OCI-LY7 (cell line): ENCODE measurements around the gene SLC25A42. TPM values are rescaled to one million over a fixed set of nuclear protein-coding genes. Genes with fewer than 3 reads are reported as not detected.

ENCODE experiments used
- BruUV-seq: library from RNA; stranded (reverse); fragments of 400-500 nt; replicated peaks from 2 replicates; lab custom pipeline; 2021; lab: Mats Ljungman, UMichigan
- CTCF ChIA-PET: fragments of 300-600 bp; sonication (Branson Sonifier 250); formaldehyde crosslinking; loops from one replicate; lab custom pipeline; 2022; ENCODE audit warnings: antibody characterized with exemption; ENCODE audit not compliant: unreplicated experiment; lab: Charles Lee
- POLR2A ChIA-PET: fragments of 300-600 bp; sonication (Branson Sonifier 250); formaldehyde crosslinking; loops from one replicate; lab custom pipeline; 2022; ENCODE audit warnings: antibody characterized with exemption; lab: Charles Lee
- DNase-seq: peaks from one replicate; pipeline ENCODE4 v3.0.0-alpha.2; 2015; ENCODE audit warnings: low spot score
- H2AFZ ChIP-seq: fragments of 200-600 bp; sonication (generic), shearing (Covaris generic); 2 replicates; pipeline ENCODE4 v1.6.1; 2014; ENCODE audit warnings: mild to moderate bottlenecking, antibody characterized with exemption, low read length, moderate library complexity
- H3K27ac ChIP-seq: fragments of 200-600 bp; sonication (generic); 2 replicates; pipeline ENCODE4 v1.5.1; 2014; ENCODE audit warnings: mixed run types, low read depth, mild to moderate bottlenecking, moderate library complexity, low read length, inconsistent platforms; ENCODE audit not compliant: poor library complexity, severe bottlenecking
- H3K36me3 ChIP-seq: fragments of 200-600 bp; sonication (generic); 2 replicates; pipeline ENCODE4 v1.6.1; 2014; ENCODE audit warnings: mild to moderate bottlenecking, antibody characterized with exemption, low read length, moderate library complexity, mixed read lengths; ENCODE audit not compliant: insufficient read depth
- H3K4me1 ChIP-seq: fragments of 200-600 bp; sonication (generic); 2 replicates; pipeline ENCODE4 v1.5.1; 2014; ENCODE audit warnings: mild to moderate bottlenecking, low read length; ENCODE audit not compliant: insufficient read depth, poor library complexity, severe bottlenecking
- H3K4me2 ChIP-seq: fragments of 200-600 bp; sonication (generic); 2 replicates; pipeline ENCODE4 v1.6.1; 2014; ENCODE audit warnings: mild to moderate bottlenecking, low read length
- H3K4me3 ChIP-seq: fragments of 200-600 bp; sonication (generic); 2 replicates; pipeline ENCODE4 v1.5.1; 2014; ENCODE audit warnings: mild to moderate bottlenecking, low read depth, low read length; ENCODE audit not compliant: poor library complexity, severe bottlenecking
- H3K79me2 ChIP-seq: fragments of 200-600 bp; sonication (generic); 2 replicates; pipeline ENCODE4 v1.6.1; 2016; ENCODE audit warnings: low read depth, mild to moderate bottlenecking, low read length, moderate library complexity, mixed read lengths; ENCODE audit not compliant: insufficient read depth
- H3K9me2 ChIP-seq: fragments of 200-600 bp; sonication (generic); 2 replicates; pipeline ENCODE4 v1.6.1; 2016; ENCODE audit warnings: mild to moderate bottlenecking, low read length, mixed read lengths; ENCODE audit not compliant: insufficient read depth
- H3K9me3 ChIP-seq: fragments of 200-600 bp; sonication (generic); 2 replicates; pipeline ENCODE4 v1.6.1; 2014; ENCODE audit warnings: mild to moderate bottlenecking, mixed run types, low read length, mixed read lengths
- H4K20me1 ChIP-seq: fragments of 200-600 bp; sonication (generic); 2 replicates; pipeline ENCODE4 v1.6.1; 2014; ENCODE audit warnings: mild to moderate bottlenecking, antibody characterized with exemption, low read length, moderate library complexity, mixed read lengths; ENCODE audit not compliant: insufficient read depth
- CTCF ChIP-seq: fragments of 200-600 bp; sonication (generic); conservative IDR thresholded peaks from 2 replicates; pipeline ENCODE4 v1.5.1; 2014; ENCODE audit warnings: mild to moderate bottlenecking, antibody characterized with exemption, low read length, moderate library complexity, mixed read lengths
- EZH2phosphoT487 ChIP-seq: fragments of 200-600 bp; sonication (generic); IDR thresholded peaks from 2 replicates; pipeline ENCODE4 v1.6.1; 2018; ENCODE audit warnings: low read depth, borderline replicate concordance, mild to moderate bottlenecking, mixed run types, antibody characterized with exemption, low read length, moderate library complexity, mixed read lengths
- intact Hi-C: fragments of 100-400 bp; cut with micrococcal nuclease; formaldehyde crosslinking; loops from one replicate; pipeline ENCODE4 v1.10.0; 2022; ENCODE audit not compliant: unreplicated experiment
- total RNA-seq, 2 experiments: library from RNA; depleted of rRNA in 1 of 2; stranded (reverse); fragments of >200 nt in 1 of 2; shearing (Covaris generic) in 1 of 2; gene quantifications; 2 replicates each; pipeline ENCODE4 v1.2.3, GENCODE V29; 2014 to 2022

SLC25A42 gene
- total RNA-seq, 2 experiments from 2014 or later, result 13.8 to 23.4 TPM

GRCh38 chr19:19026299-19026971 lies 37.4 kb upstream of the SLC25A42 start:
- TF ChIP-seq EZH2phosphoT487 (no peak), CTCF (peak; percentile 61)
- Histone ChIP-seq H3K36me3 (peaks cover 97% of the 10 kb centered on the region), H3K9me3 (no peaks in the 10 kb centered on the region), H3K4me1 (peaks cover 13% of the 10 kb centered on the region), H3K4me2 (no peak overlapping the region), H3K27ac (no peak overlapping the region), H3K4me3 (no peak overlapping the region), H3K9me2 (no peaks in the 10 kb centered on the region), H3K79me2 (peaks cover 70% of the 10 kb centered on the region), H2AFZ (no peak overlapping the region), H4K20me1 (peaks cover 15% of the 10 kb centered on the region; the same call in 1 of the 2 replicates)
- no TSS peak for BruUV-seq
- peak; percentile 11 for DNase-seq
- POLR2A ChIA-PET, result interaction anchor here (0.7 kb wide), 1 partner anchor 77 kb away, joined by 3 read pairs; no protein-coding TSS in a partner anchor
- intact Hi-C loops, result no loop called here
- CTCF ChIA-PET, result no interaction called here

DNA sequence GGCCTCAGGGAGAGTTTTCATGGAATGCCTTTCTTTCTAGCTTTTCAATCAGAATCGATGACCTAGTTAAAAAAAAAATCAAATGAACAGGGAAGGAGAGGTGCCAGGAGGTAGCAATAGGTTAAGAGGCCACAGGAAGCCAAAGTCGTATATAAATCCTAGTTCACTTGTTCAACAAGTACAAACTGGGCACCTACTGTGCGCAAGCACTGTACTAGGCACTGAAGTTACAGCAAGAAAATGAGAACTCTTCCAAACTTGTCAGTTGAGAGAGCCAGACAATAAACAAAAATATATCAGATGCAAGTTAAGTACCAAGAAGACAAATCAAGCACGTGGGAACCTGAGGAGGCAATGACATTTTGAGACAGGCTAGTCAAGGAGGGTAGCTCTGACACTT lies 36.6 kb upstream of the SLC25A42 start:
- intact Hi-C loops, result no loop called here
- H3K79me2 ChIP-seq, result peaks cover 73% of the 10 kb centered on the region
- ChIA-PET POLR2A (no interaction called here), CTCF (no interaction called here)
- peaks cover 92% of the 10 kb centered on the region for H3K36me3 ChIP-seq
- no TSS peak for BruUV-seq
- H3K9me2 ChIP-seq, result no peaks in the 10 kb centered on the region
- H3K4me2 ChIP-seq, result no peak overlapping the region
- TF ChIP-seq CTCF, result no peak
- no peak for TF ChIP-seq EZH2phosphoT487
- no peak overlapping the region for H3K4me3 ChIP-seq
- no peaks in the 10 kb centered on the region for H3K9me3 ChIP-seq
- 0 out of 2 replicates have a peak, but pooled peaks cover 15% of the 10 kb centered on the region for H4K20me1 ChIP-seq
- no peak overlapping the region for H2AFZ ChIP-seq
- peaks cover 21% of the 10 kb centered on the region for H3K4me1 ChIP-seq
- H3K27ac ChIP-seq, result no peak overlapping the region
- no peak for DNase-seq

GRCh38 chr19:19028526-19028925 lies 35.3 kb upstream of the SLC25A42 start:
- intact Hi-C loops, result no loop called here
- no peak for TF ChIP-seq CTCF
- no peak for TF ChIP-seq EZH2phosphoT487
- BruUV-seq, result no TSS peak

More at GRCh38 chr19:19028526-19028925, 35.3 kb upstream of the SLC25A42 start:
- H3K27ac ChIP-seq, result no peak overlapping the region
- ChIA-PET POLR2A (no interaction called here), CTCF (no interaction called here)
- no peaks in the 10 kb centered on the region for H3K9me2 ChIP-seq
- peaks cover 79% of the 10 kb centered on the region for H3K36me3 ChIP-seq
- H2AFZ ChIP-seq, result no peak overlapping the region
- peaks cover 67% of the 10 kb centered on the region for H3K79me2 ChIP-seq
- no peak overlapping the region for H3K4me3 ChIP-seq
- no peak overlapping the region for H3K4me2 ChIP-seq
- no peak for DNase-seq
- no peaks in the 10 kb centered on the region for H3K9me3 ChIP-seq
- H3K4me1 ChIP-seq, result peaks cover 15% of the 10 kb centered on the region
- H4K20me1 ChIP-seq, result 0 out of 2 replicates have a peak, but pooled peaks cover 15% of the 10 kb centered on the region
